SK-N-MC (cell line): ENCODE measurements around the gene CCDC88B.

Experiments used
- EZH2 ChIP-seq: fragments of 200-600 bp; sonication (generic); IDR thresholded peaks from one replicate; pipeline ENCODE4 v1.6.1; 2017; ENCODE audit warnings: antibody characterized with exemption
- POLR2AphosphoS5 ChIP-seq: IDR thresholded peaks from 2 replicates; pipeline ENCODE4 v1.6.1; 2012; ENCODE audit warnings: mild to moderate bottlenecking, low read depth, low read length, borderline replicate concordance

DNA sequence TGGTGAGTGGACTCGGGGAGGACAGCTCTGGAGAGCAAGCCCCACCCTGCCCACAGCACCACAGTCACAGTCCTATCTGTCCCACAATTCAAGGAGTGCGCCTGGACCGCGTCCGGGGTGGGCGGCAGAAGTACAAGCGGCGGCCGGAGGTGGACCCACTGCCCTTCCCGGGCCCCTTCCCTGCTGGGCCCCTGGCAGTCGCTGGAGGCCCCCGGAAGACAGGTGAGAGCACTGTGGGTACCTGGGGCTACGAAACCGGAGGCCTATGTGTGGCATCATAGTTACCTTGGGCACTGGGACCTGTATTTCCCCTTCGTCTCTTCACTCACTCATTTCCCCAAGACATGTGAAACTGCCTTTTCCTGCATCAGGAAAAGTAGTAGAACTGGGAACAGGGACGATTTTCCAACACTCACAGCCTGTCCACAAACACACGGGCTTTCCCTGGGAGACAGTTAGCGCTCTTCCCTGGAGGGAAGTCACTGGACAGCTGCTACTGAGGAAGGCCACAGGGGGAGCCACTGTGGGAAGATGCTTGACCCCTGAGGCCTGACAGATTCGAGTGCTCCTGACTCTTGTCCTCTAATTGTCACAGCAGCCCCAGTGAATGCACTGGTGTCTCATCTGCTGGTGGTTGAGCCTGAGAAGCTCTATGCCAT, 25.7 kb upstream of the CCDC88B start:
- TF ChIP-seq POLR2AphosphoS5 = no peak
- no peak for TF ChIP-seq EZH2
